Sigmoid colon (tissue), 4 donors: ENCODE results near the gene LRRC38.

Experiments
- POLR2AphosphoS5 ChIP-seq, 4 donors: sonication (generic); formaldehyde crosslinking; IDR thresholded peaks; one replicate each; pipeline ENCODE4 v1.6.1; 2017; ENCODE audit warnings: antibody characterized with exemption in 4 of 4
- TF ChIP-seq, protein P1 (sequence below), 4 experiments: fragments of 450-650 bp in 3 of 4; fragments of 200-600 bp in 1 of 4; IDR thresholded peaks; one replicate each; pipeline ENCODE4 v1.5.1; 2016 to 2019; ENCODE audit warnings: antibody characterized with exemption in 4 of 4, mild to moderate bottlenecking in 3 of 4, moderate library complexity in 2 of 4

GRCh38 chr1:13499422-13499821 is 14.4 kb downstream of the LRRC38 start:
- TF ChIP-seq, protein P1, sequence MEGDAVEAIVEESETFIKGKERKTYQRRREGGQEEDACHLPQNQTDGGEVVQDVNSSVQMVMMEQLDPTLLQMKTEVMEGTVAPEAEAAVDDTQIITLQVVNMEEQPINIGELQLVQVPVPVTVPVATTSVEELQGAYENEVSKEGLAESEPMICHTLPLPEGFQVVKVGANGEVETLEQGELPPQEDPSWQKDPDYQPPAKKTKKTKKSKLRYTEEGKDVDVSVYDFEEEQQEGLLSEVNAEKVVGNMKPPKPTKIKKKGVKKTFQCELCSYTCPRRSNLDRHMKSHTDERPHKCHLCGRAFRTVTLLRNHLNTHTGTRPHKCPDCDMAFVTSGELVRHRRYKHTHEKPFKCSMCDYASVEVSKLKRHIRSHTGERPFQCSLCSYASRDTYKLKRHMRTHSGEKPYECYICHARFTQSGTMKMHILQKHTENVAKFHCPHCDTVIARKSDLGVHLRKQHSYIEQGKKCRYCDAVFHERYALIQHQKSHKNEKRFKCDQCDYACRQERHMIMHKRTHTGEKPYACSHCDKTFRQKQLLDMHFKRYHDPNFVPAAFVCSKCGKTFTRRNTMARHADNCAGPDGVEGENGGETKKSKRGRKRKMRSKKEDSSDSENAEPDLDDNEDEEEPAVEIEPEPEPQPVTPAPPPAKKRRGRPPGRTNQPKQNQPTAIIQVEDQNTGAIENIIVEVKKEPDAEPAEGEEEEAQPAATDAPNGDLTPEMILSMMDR (IDR thresholded peaks at IDR 0.05) = no peak
- no peak for TF ChIP-seq POLR2AphosphoS5 (IDR thresholded peaks at IDR 0.05)
